Retinal pigment epithelial cell (primary cell): ENCODE results near the gene C11orf86.
"Not testable (repeated sequence)": the region's sequence is repeated elsewhere in the genome, so short reads cannot be mapped to it uniquely, and the experiment has no call there.

Experiments used
- DNase-seq: peaks from one replicate; pipeline ENCODE4 v3.0.0-alpha.2; 2010; ENCODE audit warnings: low read depth
- H3K4me3 ChIP-seq: 2 replicates; pipeline ENCODE4 v1.5.1; 2011; ENCODE audit warnings: mild to moderate bottlenecking, low read length, control low read depth, moderate library complexity
- CTCF ChIP-seq: conservative IDR thresholded peaks from 2 replicates; pipeline ENCODE4 v1.5.1; 2011; ENCODE audit warnings: low read depth, low read length, control low read depth, inconsistent platforms

Gene C11orf86

GRCh38 chr11:66987924-66988637 lies 13.0 kb downstream of the C11orf86 start:
- DNase-seq, result no peak
- TF ChIP-seq CTCF, result no peak
- no peak overlapping the region for H3K4me3 ChIP-seq

- not testable (repeated sequence) for H3K4me3 ChIP-seq, DNase-seq
Observed at GRCh38 chr11:66988741-66989140, 13.6 kb downstream of the C11orf86 start.

- DNase-seq, H3K4me3 ChIP-seq: not testable (repeated sequence)
Observed at GRCh38 chr11:66989360-66989759, 14.3 kb downstream of the C11orf86 start.

GRCh38 chr11:66992041-66992440 lies 16.9 kb downstream of the C11orf86 start:
- no peak for DNase-seq
- TF ChIP-seq CTCF, result no peak
- no peak overlapping the region for H3K4me3 ChIP-seq

- DNase-seq, result no peak
- H3K4me3 ChIP-seq, result no peak overlapping the region
- no peak for TF ChIP-seq CTCF
Observed at GRCh38 chr11:66996609-66997273, 21.6 kb downstream of the C11orf86 start.

- no peak for TF ChIP-seq CTCF
- no peak overlapping the region for H3K4me3 ChIP-seq
- DNase-seq, result no peak
Observed at GRCh38 chr11:66999555-66999954, 24.5 kb downstream of the C11orf86 start.

GRCh38 chr11:67001332-67001731 lies 26.2 kb downstream of the C11orf86 start:
- H3K4me3 ChIP-seq, result no peak overlapping the region
- TF ChIP-seq CTCF, result no peak
- DNase-seq, result no peak

- TF ChIP-seq CTCF, result no peak
- DNase-seq, result no peak
- H3K4me3 ChIP-seq, result no peak overlapping the region
Observed at GRCh38 chr11:67002297-67002913, 27.3 kb downstream of the C11orf86 start.
